PC-9 (cell line): ENCODE results near the gene XPNPEP1.

Source experiments
- CTCF ChIP-seq: fragments of 200-600 bp; sonication (generic); conservative IDR thresholded peaks from 2 replicates; pipeline ENCODE4 v1.6.1; 2017; ENCODE audit warnings: mixed run types, antibody characterized with exemption, mild to moderate bottlenecking, moderate library complexity
- EZH2 ChIP-seq: fragments of 200-600 bp; sonication (generic); IDR thresholded peaks from 2 replicates; pipeline ENCODE4 v1.8.0; 2017; ENCODE audit warnings: antibody characterized with exemption, low read depth

- TF ChIP-seq CTCF (no peak), EZH2 (no peak)
These were observed 33.9 kb upstream of the XPNPEP1 start for GRCh38 chr10:109957092-109957797.
